Neural cell (in vitro differentiated cells): Measurements from ENCODE around the gene CRYGC. TPM values are rescaled to one million over a fixed set of nuclear protein-coding genes. Genes with fewer than 3 reads are reported as not detected.

Experiments used
- H2AFZ ChIP-seq: fragments of 200-600, 300-800 bp; sonication (generic), shearing (Covaris generic); 2 replicates; pipeline ENCODE4 v1.6.0; 2014; ENCODE audit warnings: low read depth, mild to moderate bottlenecking, antibody characterized with exemption, low read length, moderate library complexity
- H3F3A ChIP-seq: fragments of 200-600 bp; shearing (Covaris generic); 2 replicates; pipeline ENCODE4 v1.6.1; 2016; ENCODE audit warnings: mild to moderate bottlenecking, moderate library complexity, mixed read lengths, antibody characterized with exemption, low read length; ENCODE audit not compliant: insufficient read depth, poor library complexity, severe bottlenecking
- H3K27ac ChIP-seq: fragments of 200-600, 300-800 bp; sonication (generic), shearing (Covaris generic); 2 replicates; pipeline ENCODE4 v1.5.1; 2014; ENCODE audit warnings: mild to moderate bottlenecking, low read length, moderate library complexity
- H3K27me3 ChIP-seq: fragments of 300-800, 200-600 bp; sonication (generic), shearing (Covaris generic); 2 replicates; pipeline ENCODE4 v1.6.0; 2014; ENCODE audit warnings: mild to moderate bottlenecking, low read depth, low read length, moderate library complexity; ENCODE audit not compliant: insufficient read depth
- H3K36me3 ChIP-seq: fragments of 300-800, 200-600 bp; sonication (generic), shearing (Covaris generic); 2 replicates; pipeline ENCODE4 v1.5.1; 2014; ENCODE audit warnings: mild to moderate bottlenecking, antibody characterized with exemption, low read length, moderate library complexity; ENCODE audit not compliant: insufficient read depth
- H3K4me2 ChIP-seq: fragments of 300-800, 200-600 bp; sonication (generic), shearing (Covaris generic); 2 replicates; pipeline ENCODE4 v1.6.0; 2014; ENCODE audit warnings: mild to moderate bottlenecking, low read length
- H3K4me3 ChIP-seq: fragments of 300-800, 200-600 bp; sonication (generic), shearing (Covaris generic); 2 replicates; pipeline ENCODE4 v1.5.1; 2014; ENCODE audit warnings: mild to moderate bottlenecking, low read length, moderate library complexity
- H3K79me2 ChIP-seq: fragments of 200-600 bp; shearing (Covaris generic); replicated peaks from 2 replicates; pipeline ENCODE4 v1.6.0; 2014; ENCODE audit warnings: mild to moderate bottlenecking, low read length, moderate library complexity; ENCODE audit not compliant: insufficient read depth
- H3K9ac ChIP-seq: fragments of 300-800, 200-600 bp; sonication (generic), shearing (Covaris generic); 2 replicates; pipeline ENCODE4 v1.6.1; 2016; ENCODE audit warnings: mild to moderate bottlenecking, low read length, mixed read lengths
- H3K9me2 ChIP-seq: fragments of 200-600 bp; shearing (Covaris generic); 2 replicates; pipeline ENCODE4 v1.6.1; 2016; ENCODE audit warnings: mild to moderate bottlenecking, low read length, mixed read lengths; ENCODE audit not compliant: insufficient read depth
- H3K9me3 ChIP-seq: fragments of 200-600, 300-800 bp; sonication (generic), shearing (Covaris generic); 2 replicates; pipeline ENCODE4 v1.6.1; 2016; ENCODE audit warnings: mild to moderate bottlenecking, mixed run types, low read length, moderate library complexity, mixed read lengths
- H4K20me1 ChIP-seq: fragments of 200-600 bp; shearing (Covaris generic); 2 replicates; pipeline ENCODE4 v1.6.1; 2016; ENCODE audit warnings: mild to moderate bottlenecking, mixed run types; ENCODE audit not compliant: insufficient read depth
- CTCF ChIP-seq: fragments of 450-650 bp; IDR thresholded peaks from 2 replicates; pipeline ENCODE4 v1.5.1; 2014; ENCODE audit warnings: antibody characterized with exemption, mild to moderate bottlenecking, moderate library complexity; ENCODE audit not compliant: poor library complexity, severe bottlenecking
- EP300 ChIP-seq: fragments of 450-650 bp; conservative IDR thresholded peaks from 2 replicates; pipeline ENCODE4 v1.6.1; 2014; ENCODE audit warnings: antibody characterized with exemption, mild to moderate bottlenecking, moderate library complexity; ENCODE audit not compliant: poor library complexity, severe bottlenecking
- EZH2 ChIP-seq: fragments of 200-600, 300-800 bp; shearing (Covaris generic), sonication (generic); IDR thresholded peaks from 2 replicates; pipeline ENCODE4 v1.6.1; 2014; ENCODE audit warnings: antibody characterized with exemption, low read length, borderline replicate concordance, mild to moderate bottlenecking; ENCODE audit not compliant: insufficient read depth, poor library complexity, severe bottlenecking
- MXI1 ChIP-seq: fragments of 450-650 bp; conservative IDR thresholded peaks from 2 replicates; pipeline ENCODE4 v1.6.1; 2014; ENCODE audit warnings: antibody characterized with exemption, mild to moderate bottlenecking; ENCODE audit not compliant: poor library complexity, severe bottlenecking
- POLR2AphosphoS5 ChIP-seq: IDR thresholded peaks from 2 replicates; pipeline ENCODE4 v1.6.1; 2012
- RAD21 ChIP-seq: fragments of 450-650 bp; conservative IDR thresholded peaks from 2 replicates; pipeline ENCODE4 v1.6.1; 2014; ENCODE audit warnings: antibody characterized with exemption, mild to moderate bottlenecking, moderate library complexity
- REST ChIP-seq: IDR thresholded peaks from 2 replicates; pipeline ENCODE4 v1.6.1; 2012; ENCODE audit warnings: borderline replicate concordance
- SMC3 ChIP-seq: fragments of 450-650 bp; conservative IDR thresholded peaks from 2 replicates; pipeline ENCODE4 v1.6.1; 2014; ENCODE audit warnings: antibody characterized with exemption, mild to moderate bottlenecking, moderate library complexity; ENCODE audit not compliant: poor library complexity
- TAF1 ChIP-seq: IDR thresholded peaks from 2 replicates; pipeline ENCODE4 v1.6.1; 2012; ENCODE audit warnings: low read depth
- polyA plus RNA-seq: library from polyadenylated mRNA; depleted of rRNA; stranded (reverse); fragments of >200 nt; gene quantifications from 2 replicates; pipeline ENCODE4 v1.2.3, GENCODE V29; 2014

CRYGC gene
- polyA plus RNA-seq, 1 donor from 2014 or later, result not detected

- no peak overlapping the region for H3K4me3 ChIP-seq
- no peak overlapping the region for H3K27ac ChIP-seq
- no peaks in the 10 kb centered on the region for H3K36me3 ChIP-seq
- H4K20me1 ChIP-seq, result no peaks in the 10 kb centered on the region
- no peaks in the 10 kb centered on the region for H3K79me2 ChIP-seq
- no peak overlapping the region for H2AFZ ChIP-seq
- H3K4me2 ChIP-seq, result no peak overlapping the region
- no peaks in the 10 kb centered on the region for H3K9me2 ChIP-seq
- no peak for TF ChIP-seq REST
- TF ChIP-seq EP300, result no peak
- TF ChIP-seq RAD21, result no peak
- TF ChIP-seq MXI1, result no peak
- no peak for TF ChIP-seq CTCF
- TF ChIP-seq POLR2AphosphoS5, result no peak
- TF ChIP-seq SMC3, result no peak
- TF ChIP-seq EZH2, result no peak
- no peak for TF ChIP-seq TAF1
- H3K9me3 ChIP-seq, result no peaks in the 10 kb centered on the region
- H3K27me3 ChIP-seq, result no peaks in the 10 kb centered on the region
- no peak overlapping the region for H3K9ac ChIP-seq
- no peaks in the 10 kb centered on the region for H3F3A ChIP-seq
Measured at GRCh38 chr2:208093128-208093527, 36.5 kb downstream of the CRYGC start.

- no peaks in the 10 kb centered on the region for H3K79me2 ChIP-seq
- H3K4me2 ChIP-seq, result no peak overlapping the region
- no peaks in the 10 kb centered on the region for H3K9me3 ChIP-seq
- no peaks in the 10 kb centered on the region for H3K36me3 ChIP-seq
- no peak overlapping the region for H3K4me3 ChIP-seq
- H3K9me2 ChIP-seq, result no peaks in the 10 kb centered on the region
- no peak overlapping the region for H3K27ac ChIP-seq
- H4K20me1 ChIP-seq, result no peaks in the 10 kb centered on the region
- no peak overlapping the region for H3K9ac ChIP-seq
- H3K27me3 ChIP-seq, result no peaks in the 10 kb centered on the region
- TF ChIP-seq POLR2AphosphoS5, result no peak
- no peak for TF ChIP-seq RAD21
- no peak for TF ChIP-seq CTCF
- no peak for TF ChIP-seq SMC3
- no peak for TF ChIP-seq REST
- no peak for TF ChIP-seq EZH2
- no peak for TF ChIP-seq MXI1
- TF ChIP-seq EP300, result no peak
- TF ChIP-seq TAF1, result no peak
- H2AFZ ChIP-seq, result no peak overlapping the region
- H3F3A ChIP-seq, result no peaks in the 10 kb centered on the region
Measured at GRCh38 chr2:208092093-208092832, 37.4 kb downstream of the CRYGC start.
